ENCODE results near the gene REXO1. TPM values are rescaled to one million over a fixed set of nuclear protein-coding genes. Genes with fewer than 3 reads are reported as not detected.

REXO1 gene
- polyA plus RNA-seq, 2 of the 4 experiments (the other 2 are of a cell fraction), result 5.6 to 13.8 TPM

GRCh38 chr19:1823539-1824251 is 24.6 kb downstream of the REXO1 start:
- FAIRE-seq (no peak), ATAC-seq (no peak), DNase-seq (ENCODE audit: low read depth in 1 of 2, low spot score in 1 of 2) (no peak)
- WGBS (ENCODE audit: missing lambda C conversion rate), result 92% methylated on average over 7 of the region's 36 CpGs
- H3K9me3 ChIP-seq, result no peaks in the 10 kb centered on the region
- no peak overlapping the region for H3K4me3 ChIP-seq
- TF ChIP-seq, protein P1, sequence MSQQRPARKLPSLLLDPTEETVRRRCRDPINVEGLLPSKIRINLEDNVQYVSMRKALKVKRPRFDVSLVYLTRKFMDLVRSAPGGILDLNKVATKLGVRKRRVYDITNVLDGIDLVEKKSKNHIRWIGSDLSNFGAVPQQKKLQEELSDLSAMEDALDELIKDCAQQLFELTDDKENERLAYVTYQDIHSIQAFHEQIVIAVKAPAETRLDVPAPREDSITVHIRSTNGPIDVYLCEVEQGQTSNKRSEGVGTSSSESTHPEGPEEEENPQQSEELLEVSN (IDR thresholded peaks at IDR 0.05; ENCODE audit: borderline replicate concordance, low read depth), result no peak
- TF ChIP-seq MYC (IDR thresholded peaks at IDR 0.05; ENCODE audit: borderline replicate concordance, low read length) (no peak), FOXS1 (CRISPR knock-in tag; IDR thresholded peaks at IDR 0.05) (no peak), NFE2L2 (conservative IDR thresholded peaks at IDR 0.05; ENCODE audit: low read length) (no peak), FOSL2 (IDR thresholded peaks at IDR 0.05) (no peak), FOSL2 (CRISPR knock-in tag; IDR thresholded peaks at IDR 0.05) (no peak), EP300 (IDR thresholded peaks at IDR 0.05) (no peak), BHLHE40 (IDR thresholded peaks at IDR 0.05; ENCODE audit: low read depth, low read length) (no peak), MAZ (IDR thresholded peaks at IDR 0.05; ENCODE audit: borderline replicate concordance, low read depth, low read length) (no peak), CBX8 (IDR thresholded peaks at IDR 0.05) (no peak), MAX (IDR thresholded peaks at IDR 0.05) (no peak), ZSCAN20 (CRISPR knock-in tag; IDR thresholded peaks at IDR 0.05) (no peak), CHD2 (IDR thresholded peaks at IDR 0.05; ENCODE audit: low read length, partially characterized antibody) (no peak)
- ChIA-PET POLR2A (no interaction called here), CTCF (interaction anchor here (1.3 to 14.1 kb wide), 6 partner anchors 10 to 151 kb away, joined by 3 to 212 read pairs (median 4); no protein-coding TSS in a partner anchor)
- H3K4me2 ChIP-seq, result no peak overlapping the region
- H3K4me1 ChIP-seq, result peaks cover 10% of the 10 kb centered on the region
- no peak overlapping the region for H3K27ac ChIP-seq

DNA sequence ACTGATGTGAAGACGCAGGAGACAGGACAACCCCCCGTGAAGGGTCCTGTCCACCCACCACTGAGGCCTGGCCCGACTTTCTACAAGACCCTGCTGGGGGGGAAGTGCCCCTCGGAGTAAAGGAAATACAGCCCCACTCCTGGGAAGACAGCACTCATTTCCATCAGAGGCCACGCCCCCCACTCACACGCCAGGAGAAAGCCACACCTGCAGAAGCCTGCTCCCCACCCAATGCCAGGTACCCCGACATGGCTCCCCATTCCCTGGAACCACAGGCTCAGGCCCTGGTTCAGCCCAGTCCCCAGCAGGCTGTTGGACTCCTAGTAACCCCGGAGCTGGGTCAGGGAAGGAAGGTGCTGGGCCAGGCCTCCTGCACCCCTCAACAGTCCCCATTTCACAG is 25.3 kb downstream of the REXO1 start:
- Histone ChIP-seq H3K4me2 (no peak overlapping the region), H3K4me3 (no peak overlapping the region), H3K4me1 (peaks cover 10% of the 10 kb centered on the region), H3K27ac (no peak overlapping the region), H3K9me3 (no peaks in the 10 kb centered on the region)
- TF ChIP-seq HOXB13 (CRISPR knock-in tag; IDR thresholded peaks at IDR 0.05; ENCODE audit: low read depth) (no peak), ZSCAN20 (CRISPR knock-in tag; IDR thresholded peaks at IDR 0.05) (no peak), NPAS2 (CRISPR knock-in tag; IDR thresholded peaks at IDR 0.05; ENCODE audit: borderline replicate concordance) (no peak), EP300 (IDR thresholded peaks at IDR 0.05) (no peak), PHF8 (IDR thresholded peaks at IDR 0.05; ENCODE audit: borderline replicate concordance, low read depth) (no peak), POLR2A (IDR thresholded peaks at IDR 0.05; ENCODE audit: low read length) (no peak), MAX (IDR thresholded peaks at IDR 0.05) (no peak), HOXB5 (CRISPR knock-in tag; IDR thresholded peaks at IDR 0.05) (no peak), NR3C1 (IDR thresholded peaks at IDR 0.05) (no peak), HOXA7 (CRISPR knock-in tag; IDR thresholded peaks at IDR 0.05) (no peak), RCOR1 (IDR thresholded peaks at IDR 0.05; ENCODE audit: low read depth, low read length) (no peak), RARB (CRISPR knock-in tag; IDR thresholded peaks at IDR 0.05) (no peak), FOSB (CRISPR knock-in tag; IDR thresholded peaks at IDR 0.05) (no peak), CHD4 (IDR thresholded peaks at IDR 0.05; ENCODE audit: borderline replicate concordance) (no peak), RFX5 (IDR thresholded peaks at IDR 0.05) (no peak), RAD21 (conservative IDR thresholded peaks at IDR 0.05 in 1 of 2, IDR thresholded peaks at IDR 0.05 in 1 of 2) (no peak)
- TF ChIP-seq, protein P2, sequence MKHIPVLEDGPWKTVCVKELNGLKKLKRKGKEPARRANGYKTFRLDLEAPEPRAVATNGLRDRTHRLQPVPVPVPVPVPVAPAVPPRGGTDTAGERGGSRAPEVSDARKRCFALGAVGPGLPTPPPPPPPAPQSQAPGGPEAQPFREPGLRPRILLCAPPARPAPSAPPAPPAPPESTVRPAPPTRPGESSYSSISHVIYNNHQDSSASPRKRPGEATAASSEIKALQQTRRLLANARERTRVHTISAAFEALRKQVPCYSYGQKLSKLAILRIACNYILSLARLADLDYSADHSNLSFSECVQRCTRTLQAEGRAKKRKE (CRISPR knock-in tag; IDR thresholded peaks at IDR 0.05; ENCODE audit: low read depth), result no peak
- TF ChIP-seq, protein P3, sequence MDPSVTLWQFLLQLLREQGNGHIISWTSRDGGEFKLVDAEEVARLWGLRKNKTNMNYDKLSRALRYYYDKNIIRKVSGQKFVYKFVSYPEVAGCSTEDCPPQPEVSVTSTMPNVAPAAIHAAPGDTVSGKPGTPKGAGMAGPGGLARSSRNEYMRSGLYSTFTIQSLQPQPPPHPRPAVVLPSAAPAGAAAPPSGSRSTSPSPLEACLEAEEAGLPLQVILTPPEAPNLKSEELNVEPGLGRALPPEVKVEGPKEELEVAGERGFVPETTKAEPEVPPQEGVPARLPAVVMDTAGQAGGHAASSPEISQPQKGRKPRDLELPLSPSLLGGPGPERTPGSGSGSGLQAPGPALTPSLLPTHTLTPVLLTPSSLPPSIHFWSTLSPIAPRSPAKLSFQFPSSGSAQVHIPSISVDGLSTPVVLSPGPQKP (IDR thresholded peaks at IDR 0.05; ENCODE audit: low read depth, low read length), result no peak
- TF ChIP-seq, protein P4, sequence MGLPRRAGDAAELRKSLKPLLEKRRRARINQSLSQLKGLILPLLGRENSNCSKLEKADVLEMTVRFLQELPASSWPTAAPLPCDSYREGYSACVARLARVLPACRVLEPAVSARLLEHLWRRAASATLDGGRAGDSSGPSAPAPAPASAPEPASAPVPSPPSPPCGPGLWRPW (IDR thresholded peaks at IDR 0.05), result no peak
- WGBS (ENCODE audit: missing lambda C conversion rate), result 80% methylated on average over 1 of the region's 8 CpGs
- no peak for ATAC-seq
- POLR2A ChIA-PET, result no interaction called here
- DNase-seq (ENCODE audit: low read depth in 1 of 2, low spot score in 1 of 2), result no peak
- CTCF ChIA-PET, result interaction anchor here (0.8 to 14.1 kb wide), 6 partner anchors 9 to 151 kb away, joined by 3 to 212 read pairs (median 4); no protein-coding TSS in a partner anchor
- FAIRE-seq, result no peak

Measured in A549 (cell line).